HT-29 (cell line): Measurements from ENCODE around the gene TMEM101. TPM values are rescaled to one million over a fixed set of nuclear protein-coding genes. Genes with fewer than 3 reads are reported as not detected.
A peak's percentile ranks its signal among the peaks of the same experiment; 100 is the strongest.
"Not testable (repeated sequence)": the region's sequence is repeated elsewhere in the genome, so short reads cannot be mapped to it uniquely, and the experiment has no call there.

Experiments
- DNase-seq: peaks from one replicate; pipeline ENCODE4 v3.0.0-alpha.2; 2015; ENCODE audit warnings: low spot score
- total RNA-seq: library from RNA; depleted of rRNA; stranded (reverse); fragments of >200 nt; shearing (Covaris generic); gene quantifications from 2 replicates; pipeline ENCODE4 v1.2.3, GENCODE V29; 2014; rRNA removed

TMEM101 gene
- total RNA-seq, result 78.2 and 83.1 TPM in 2 replicates

- DNase-seq, result peak; percentile 93
Measured at GRCh38 chr17:44014437-44015172, at the start of gene TMEM101. Gene TMEM101 (minus strand): TSS chr17:44014963. CDS start chr17:44014952, 11 bp downstream.

- no peak for DNase-seq
Measured at GRCh38 chr17:44063704-44064639, 49.2 kb upstream of the TMEM101 start.

- DNase-seq, result no peak
Measured at GRCh38 chr17:44062871-44063270, 48.1 kb upstream of the TMEM101 start.

- DNase-seq, result no peak
Measured at GRCh38 chr17:44061446-44061845, 46.7 kb upstream of the TMEM101 start.

GRCh38 chr17:44059101-44059892 is 44.5 kb upstream of the TMEM101 start:
- no peak for DNase-seq

- DNase-seq, result no peak
Measured at GRCh38 chr17:44053125-44053872, 38.5 kb upstream of the TMEM101 start.

- DNase-seq, result no peak
Measured at GRCh38 chr17:44049294-44050060, 34.7 kb upstream of the TMEM101 start.

- not testable (repeated sequence) for DNase-seq
Measured at GRCh38 chr17:44046893-44047292, 32.1 kb upstream of the TMEM101 start.

- no peak for DNase-seq
Measured at GRCh38 chr17:44045486-44045885, 30.7 kb upstream of the TMEM101 start.

- DNase-seq, result no peak
Measured at GRCh38 chr17:44044071-44044470, 29.3 kb upstream of the TMEM101 start.

GRCh38 chr17:44043272-44043696 is 28.5 kb upstream of the TMEM101 start:
- no peak for DNase-seq

GRCh38 chr17:44039829-44040635 is 25.3 kb upstream of the TMEM101 start:
- no peak for DNase-seq

- no peak for DNase-seq
Measured at GRCh38 chr17:44038604-44039011, 23.8 kb upstream of the TMEM101 start.

- no peak for DNase-seq
Measured at GRCh38 chr17:44037471-44037870, 22.7 kb upstream of the TMEM101 start.

- DNase-seq, result not testable (repeated sequence)
Measured at GRCh38 chr17:44034688-44035087, 19.9 kb upstream of the TMEM101 start.

- DNase-seq, result no peak
Measured at GRCh38 chr17:44033861-44034408, 19.2 kb upstream of the TMEM101 start.

- no peak for DNase-seq
Measured at GRCh38 chr17:44030482-44030881, 15.7 kb upstream of the TMEM101 start.

GRCh38 chr17:44029736-44030135 is 15.0 kb upstream of the TMEM101 start:
- DNase-seq, result no peak

- no peak for DNase-seq
Measured at GRCh38 chr17:44024853-44025252, 10.1 kb upstream of the TMEM101 start.
